Skin of body (tissue), 2 donors: ENCODE results near the gene CDH4. TPM values are rescaled to one million over a fixed set of nuclear protein-coding genes. Genes with fewer than 3 reads are reported as not detected.
"Not testable (repeated sequence)": the region's sequence is repeated elsewhere in the genome, so short reads cannot be mapped to it uniquely, and the experiment has no call there.

ENCODE experiments used
- DNase-seq: peaks from one replicate; lab custom pipeline; 2025; lab: John Stamatoyannopoulos, UW
- total RNA-seq: library from RNA; depleted of rRNA; stranded (reverse); fragments of >200 nt; gene quantifications from one replicate; pipeline ENCODE4 v1.2.3, GENCODE V29; 2014

Gene CDH4
- total RNA-seq, 1 donor from 2014 or later = 0.10 TPM

- DNase-seq = no peak
Observed at GRCh38 chr20:61437280-61438206, 185.5 kb downstream of the CDH4 start.

GRCh38 chr20:61438285-61438684, 186.2 kb downstream of the CDH4 start:
- DNase-seq = no peak

GRCh38 chr20:61439251-61439650, 187.2 kb downstream of the CDH4 start:
- no peak for DNase-seq

GRCh38 chr20:61440548-61441055, 188.5 kb downstream of the CDH4 start:
- DNase-seq = no peak

GRCh38 chr20:61441537-61441936, 189.5 kb downstream of the CDH4 start:
- DNase-seq = no peak

- DNase-seq = no peak
Observed at GRCh38 chr20:61442075-61442670, 190.1 kb downstream of the CDH4 start.

GRCh38 chr20:61442718-61443117, 190.7 kb downstream of the CDH4 start:
- no peak for DNase-seq

GRCh38 chr20:61443443-61444126, 191.5 kb downstream of the CDH4 start:
- no peak for DNase-seq

- DNase-seq = no peak
Observed at GRCh38 chr20:61444637-61445036, 192.6 kb downstream of the CDH4 start.

- DNase-seq = no peak
Observed at GRCh38 chr20:61445138-61445537, 193.1 kb downstream of the CDH4 start.

GRCh38 chr20:61445741-61446140, 193.7 kb downstream of the CDH4 start:
- no peak for DNase-seq

GRCh38 chr20:61447952-61448351, 195.9 kb downstream of the CDH4 start:
- DNase-seq = no peak

GRCh38 chr20:61448386-61448785, 196.3 kb downstream of the CDH4 start:
- no peak for DNase-seq

GRCh38 chr20:61449057-61449609, 197.1 kb downstream of the CDH4 start:
- DNase-seq = no peak

- DNase-seq = no peak
Observed at GRCh38 chr20:61449916-61450315, 197.9 kb downstream of the CDH4 start.

- DNase-seq = no peak
Observed at GRCh38 chr20:61450549-61450948, 198.5 kb downstream of the CDH4 start.

GRCh38 chr20:61451009-61451408, 198.9 kb downstream of the CDH4 start:
- DNase-seq = no peak

- no peak for DNase-seq
Observed at GRCh38 chr20:61451953-61452352, 199.9 kb downstream of the CDH4 start.

- DNase-seq = no peak
Observed at GRCh38 chr20:61453219-61453618, 201.2 kb downstream of the CDH4 start.

GRCh38 chr20:61453623-61454022, 201.6 kb downstream of the CDH4 start:
- not testable (repeated sequence) for DNase-seq

GRCh38 chr20:61454053-61454452, 202.0 kb downstream of the CDH4 start:
- DNase-seq = no peak
